ENCODE data around the gene METTL25.
A peak's percentile ranks its signal among the peaks of the same experiment; 100 is the strongest.

METTL25 gene

DNA sequence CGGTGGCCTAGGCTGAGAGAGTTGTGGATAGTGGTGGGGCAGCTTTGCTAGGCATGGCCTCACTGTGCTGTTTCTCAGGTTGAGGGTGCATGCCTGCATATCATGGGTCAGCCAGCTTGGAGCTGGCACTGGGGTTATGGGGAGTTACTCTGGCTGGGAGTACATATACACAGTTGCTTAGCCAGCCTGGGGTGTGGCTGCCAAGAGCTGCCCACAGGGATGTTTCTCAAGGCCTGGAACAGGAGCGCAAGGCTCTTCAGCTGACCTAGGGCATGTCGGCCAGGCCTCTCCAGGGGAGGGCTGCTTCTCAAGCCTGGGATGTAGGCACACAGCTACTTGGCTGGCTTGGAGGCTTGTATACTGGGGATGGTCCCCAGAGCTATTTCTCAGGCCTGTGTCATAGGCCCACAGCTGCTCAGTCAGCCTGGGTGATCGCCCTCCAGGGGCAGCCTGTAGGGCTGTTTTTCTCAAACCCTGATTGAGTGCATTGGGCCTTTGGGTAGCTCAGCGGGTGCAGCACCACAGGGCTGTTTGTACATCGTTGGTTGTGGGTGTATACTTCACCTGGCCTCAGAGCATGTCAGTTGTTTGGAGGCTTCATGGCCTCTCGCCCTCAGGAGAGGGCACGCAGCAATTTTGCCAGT lies 114.9 kb downstream of the METTL25 start:
- no peak for DNase-seq

DNA sequence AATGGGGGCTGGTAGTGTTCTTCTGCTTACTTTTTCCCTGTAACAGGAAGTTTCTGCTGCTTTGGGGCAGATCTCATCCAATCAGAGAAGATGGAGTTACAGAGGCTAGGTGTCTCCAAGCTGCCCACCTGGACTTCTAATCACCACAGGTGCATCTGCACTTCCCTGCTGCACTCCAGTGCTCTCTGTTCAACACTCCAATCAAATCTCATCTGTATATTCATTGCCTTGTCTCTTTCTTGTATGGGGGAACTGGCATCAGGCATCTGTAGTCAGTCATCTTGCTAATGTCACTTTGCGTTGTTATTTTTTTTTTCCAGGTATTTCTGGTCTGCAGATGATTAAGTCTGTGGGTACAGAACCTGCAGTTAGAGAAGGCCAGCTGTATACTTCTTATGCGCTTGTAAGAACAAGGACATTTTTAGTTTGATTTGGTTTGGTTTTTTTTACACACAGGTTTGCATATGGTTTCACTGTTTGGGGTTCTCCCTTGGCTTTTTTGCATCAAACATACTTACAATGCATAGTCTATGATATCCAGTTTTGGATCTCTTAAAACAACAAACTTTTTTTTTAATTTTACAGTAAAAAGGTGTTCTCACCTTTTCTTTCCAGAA lies 116.0 kb downstream of the METTL25 start:
- no peak for DNase-seq

- peak; percentile 15 to 81 for DNase-seq
These were observed 116.5 kb downstream of the METTL25 start for GRCh38 chr12:82474798-82475184.

DNA sequence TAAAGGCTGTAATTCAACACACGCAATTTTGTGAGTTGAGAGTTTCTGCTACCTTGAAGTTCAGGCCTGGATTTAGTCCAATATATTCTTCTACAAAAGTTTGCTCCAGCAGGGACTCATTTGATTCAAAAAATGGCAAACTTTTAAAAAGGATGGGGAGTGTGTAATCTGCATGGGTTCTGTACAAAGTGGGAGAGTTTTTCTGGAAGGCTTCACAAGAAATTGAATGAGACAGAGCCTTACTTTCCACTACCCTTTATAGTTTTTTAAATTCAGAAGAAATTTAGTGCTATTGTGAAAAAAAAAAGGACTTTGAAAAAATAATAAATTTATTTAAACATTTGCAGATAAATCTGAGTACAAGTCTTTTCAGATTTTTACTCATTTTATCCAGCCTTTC lies 116.9 kb downstream of the METTL25 start:
- DNase-seq = no peak

GRCh38 chr12:82476511-82476910 lies 118.2 kb downstream of the METTL25 start:
- DNase-seq = no peak

DNA sequence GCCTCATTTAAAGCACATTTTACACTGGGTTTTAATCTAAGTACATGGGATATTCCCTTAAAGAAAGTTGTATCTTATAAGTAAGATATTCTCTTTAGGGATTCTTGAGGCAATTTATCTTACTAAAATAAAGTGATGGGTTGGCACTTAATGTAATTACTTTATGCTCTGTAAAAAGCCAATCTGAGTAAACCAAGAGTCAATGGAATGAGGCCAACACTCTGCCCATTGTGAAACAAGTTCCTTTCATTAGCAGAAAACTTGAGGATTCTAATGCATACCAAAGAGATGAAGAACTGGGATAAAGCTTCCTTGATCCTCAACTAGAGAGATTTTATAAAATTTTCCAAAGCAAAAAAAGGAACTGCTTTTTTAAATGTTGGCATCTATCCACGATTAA lies 121.2 kb downstream of the METTL25 start:
- no peak for DNase-seq

GRCh38 chr12:82480606-82481005 lies 122.3 kb downstream of the METTL25 start:
- DNase-seq = no peak

GRCh38 chr12:82481954-82482353 lies 123.6 kb downstream of the METTL25 start:
- no peak for DNase-seq

DNA sequence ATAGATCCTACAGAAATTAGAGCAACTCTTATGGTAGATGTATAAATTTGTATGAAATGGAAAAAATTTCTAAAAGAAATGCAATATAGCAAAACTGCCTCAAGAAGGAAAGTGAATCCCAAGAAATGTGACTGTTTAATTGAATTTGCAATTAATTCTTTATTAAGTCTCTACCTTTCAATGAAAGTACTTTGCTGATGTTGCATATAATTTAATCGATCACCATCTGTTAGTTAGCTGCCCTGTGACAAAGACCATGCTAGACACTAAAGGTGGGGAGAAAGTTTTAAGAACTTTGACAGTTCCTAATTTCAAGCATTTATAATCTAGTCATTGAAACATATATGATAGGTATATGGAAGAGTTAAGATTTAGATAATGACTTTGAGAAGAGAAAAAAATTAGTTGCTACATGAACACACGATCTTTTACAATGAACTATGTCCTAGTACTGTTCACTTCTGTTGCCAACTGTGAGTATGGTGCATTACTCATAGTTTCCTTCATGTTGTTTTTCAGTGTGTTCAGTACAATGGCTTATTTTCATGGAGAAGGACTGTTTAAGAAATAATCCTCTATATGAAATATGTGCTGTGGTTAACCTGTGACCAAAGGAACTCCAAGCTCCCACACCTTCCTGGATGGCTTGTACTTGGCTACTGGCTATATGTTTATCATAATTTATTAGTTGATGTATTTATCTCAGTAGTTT lies 128.4 kb downstream of the METTL25 start:
- DNase-seq = no peak

- DNase-seq = no peak
These were observed 146.1 kb downstream of the METTL25 start for GRCh38 chr12:82504409-82504808.

- DNase-seq = no peak
These were observed 146.8 kb downstream of the METTL25 start for GRCh38 chr12:82505150-82505549.

GRCh38 chr12:82507686-82508085 lies 149.4 kb downstream of the METTL25 start:
- DNase-seq = no peak

DNA sequence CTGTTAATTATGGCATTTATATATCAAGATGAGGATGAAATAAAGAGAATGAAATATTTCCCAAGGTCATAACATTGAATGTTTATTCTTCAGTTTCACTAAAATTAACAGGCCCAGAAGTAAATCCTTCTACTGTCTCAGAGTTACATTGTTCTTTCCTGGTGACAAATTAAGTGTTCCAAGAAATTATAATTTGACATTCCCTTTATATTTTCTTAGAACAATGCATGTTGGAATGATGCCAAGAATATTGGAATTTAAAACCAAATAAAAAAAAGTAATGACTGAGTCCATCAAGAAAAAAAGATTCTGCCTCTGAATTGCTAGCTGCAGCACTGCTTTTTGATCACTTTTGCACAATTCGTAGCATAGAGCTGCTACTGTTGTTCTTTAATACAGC lies 152.1 kb downstream of the METTL25 start:
- DNase-seq = no peak

GRCh38 chr12:82514880-82515279 lies 156.6 kb downstream of the METTL25 start:
- no peak for DNase-seq

DNA sequence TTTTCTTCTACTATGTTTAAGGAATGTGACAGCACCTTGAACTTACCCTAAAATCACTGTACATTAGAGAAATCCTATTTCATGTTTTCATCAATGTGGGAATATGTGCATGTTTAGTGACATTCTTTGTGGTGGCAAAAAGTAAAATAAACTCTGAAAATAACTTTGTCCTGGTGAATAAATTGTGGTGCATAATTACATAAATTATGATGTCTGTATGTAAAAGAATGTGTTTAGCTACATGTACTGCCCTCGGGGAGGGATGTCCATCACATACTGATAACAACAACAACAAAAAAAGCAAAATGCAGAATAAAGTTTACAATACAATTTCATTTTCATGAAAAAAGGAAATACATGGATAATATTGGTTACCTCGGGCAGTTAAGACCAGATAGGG lies 157.3 kb downstream of the METTL25 start:
- DNase-seq = no peak

- DNase-seq = peak in 1 of 2 experiments; percentile 41
These were observed 158.7 kb downstream of the METTL25 start for GRCh38 chr12:82517027-82517426.

- no peak for DNase-seq
These were observed 159.5 kb downstream of the METTL25 start for GRCh38 chr12:82517808-82518207.

DNA sequence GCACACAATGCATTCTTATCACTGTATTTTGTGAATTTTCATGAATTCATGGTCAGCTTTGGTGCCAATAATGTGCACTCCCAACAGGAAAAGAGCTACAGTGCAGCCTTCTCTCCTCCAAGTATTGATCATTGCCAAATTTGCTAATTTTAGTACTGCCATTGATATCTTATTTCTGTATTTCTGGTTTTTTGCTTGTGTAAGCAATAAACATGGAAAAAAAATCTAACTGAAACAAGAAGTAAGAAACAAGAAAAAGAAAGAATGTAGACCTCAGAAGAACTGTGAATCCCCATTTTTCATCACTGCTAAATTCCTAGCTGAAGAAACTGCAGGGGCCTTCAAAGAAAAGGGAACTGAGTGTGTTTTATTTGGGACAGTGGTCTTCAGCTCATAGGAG lies 161.2 kb downstream of the METTL25 start:
- DNase-seq = no peak

GRCh38 chr12:82522285-82522684 lies 164.0 kb downstream of the METTL25 start:
- DNase-seq = no peak

GRCh38 chr12:82522762-82523161 lies 164.4 kb downstream of the METTL25 start:
- DNase-seq = no peak

- DNase-seq = no peak
These were observed 165.7 kb downstream of the METTL25 start for GRCh38 chr12:82523996-82524395.

DNA sequence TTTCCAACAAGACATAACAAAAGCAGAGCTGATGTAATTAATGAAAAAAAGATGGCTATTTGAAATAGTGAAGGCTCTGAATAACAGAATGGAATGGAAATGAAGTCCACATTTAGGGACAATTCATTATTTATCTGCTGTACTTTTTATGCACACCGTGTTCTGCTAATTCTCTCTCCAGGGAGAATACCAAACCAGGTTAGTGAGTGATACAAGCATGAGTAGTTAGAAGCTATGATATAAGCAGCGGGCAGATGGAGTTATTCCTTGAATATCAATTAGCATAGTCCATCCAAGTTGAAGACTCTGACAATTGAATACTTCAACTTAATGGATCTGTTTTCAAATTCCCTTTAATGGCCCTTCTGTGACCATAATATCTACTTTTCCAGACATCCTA lies 166.3 kb downstream of the METTL25 start:
- no peak for DNase-seq

- DNase-seq = no peak
These were observed 167.3 kb downstream of the METTL25 start for GRCh38 chr12:82525616-82526015.

DNA sequence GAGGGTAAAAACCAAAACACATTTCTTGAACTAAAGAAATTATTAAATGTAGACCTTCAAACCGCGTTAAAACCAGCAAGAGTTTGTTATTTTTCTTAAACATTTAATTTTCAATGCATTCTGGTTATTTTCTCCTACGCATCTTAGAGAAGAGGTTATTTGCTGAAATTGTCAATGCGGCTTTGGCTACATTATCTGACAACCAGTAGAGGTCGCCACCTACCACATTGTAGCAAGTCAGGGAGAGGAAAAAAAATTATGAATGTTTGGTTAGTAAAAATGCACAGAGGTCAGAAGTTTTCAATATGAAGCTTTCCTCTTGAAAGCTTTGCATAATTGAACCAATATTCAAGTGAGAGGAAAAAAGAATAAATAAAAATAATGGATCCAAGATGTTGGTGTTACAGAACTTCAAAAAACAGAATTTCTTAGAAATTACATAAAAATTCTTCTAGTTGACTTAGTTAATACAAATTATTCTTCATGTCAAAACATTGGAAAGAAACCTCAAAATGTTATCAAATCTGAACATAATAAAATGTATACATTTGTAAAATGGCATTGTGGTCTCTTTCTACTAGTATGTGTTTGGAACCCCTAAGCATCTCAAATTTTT lies 168.9 kb downstream of the METTL25 start:
- peak in 1 of 2 experiments; percentile 51 for DNase-seq
